ENCODE measurements around the gene TSGA10.

- TF ChIP-seq, protein P1, sequence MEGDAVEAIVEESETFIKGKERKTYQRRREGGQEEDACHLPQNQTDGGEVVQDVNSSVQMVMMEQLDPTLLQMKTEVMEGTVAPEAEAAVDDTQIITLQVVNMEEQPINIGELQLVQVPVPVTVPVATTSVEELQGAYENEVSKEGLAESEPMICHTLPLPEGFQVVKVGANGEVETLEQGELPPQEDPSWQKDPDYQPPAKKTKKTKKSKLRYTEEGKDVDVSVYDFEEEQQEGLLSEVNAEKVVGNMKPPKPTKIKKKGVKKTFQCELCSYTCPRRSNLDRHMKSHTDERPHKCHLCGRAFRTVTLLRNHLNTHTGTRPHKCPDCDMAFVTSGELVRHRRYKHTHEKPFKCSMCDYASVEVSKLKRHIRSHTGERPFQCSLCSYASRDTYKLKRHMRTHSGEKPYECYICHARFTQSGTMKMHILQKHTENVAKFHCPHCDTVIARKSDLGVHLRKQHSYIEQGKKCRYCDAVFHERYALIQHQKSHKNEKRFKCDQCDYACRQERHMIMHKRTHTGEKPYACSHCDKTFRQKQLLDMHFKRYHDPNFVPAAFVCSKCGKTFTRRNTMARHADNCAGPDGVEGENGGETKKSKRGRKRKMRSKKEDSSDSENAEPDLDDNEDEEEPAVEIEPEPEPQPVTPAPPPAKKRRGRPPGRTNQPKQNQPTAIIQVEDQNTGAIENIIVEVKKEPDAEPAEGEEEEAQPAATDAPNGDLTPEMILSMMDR (IDR thresholded peaks at IDR 0.05): no peak
- no peak for TF ChIP-seq POLR2A (IDR thresholded peaks at IDR 0.05)
Measured at GRCh38 chr2:99158599-99158998, 3.9 kb upstream of the TSGA10 start.

All from vagina (tissue), 2 donors.